ENCODE measurements around the gene TBC1D4.
"Not testable (repeated sequence)": the region's sequence is repeated elsewhere in the genome, so short reads cannot be mapped to it uniquely, and the experiment has no call there.

TBC1D4 gene

GRCh38 chr13:75447493-75447892, 34.5 kb downstream of the TBC1D4 start:
- no peak for DNase-seq

DNA sequence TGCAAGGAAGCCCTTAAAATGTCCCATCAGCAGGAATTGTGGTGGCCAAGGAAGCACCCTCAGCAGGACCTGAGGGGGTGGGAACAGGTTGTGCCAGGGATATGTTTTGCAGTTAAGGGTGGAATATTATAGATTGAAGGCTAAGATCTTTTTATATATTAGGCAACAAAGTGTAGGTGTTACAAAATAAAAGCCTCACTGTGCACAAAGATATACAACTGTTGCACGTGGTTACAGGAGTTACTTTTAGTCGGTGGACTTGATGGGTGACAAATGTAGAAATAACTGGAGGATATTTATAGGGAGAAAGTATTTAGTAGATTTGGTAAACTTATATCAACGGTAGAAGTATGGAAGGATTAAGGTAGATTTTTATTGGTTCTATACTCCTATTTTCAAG, 35.1 kb downstream of the TBC1D4 start:
- no peak for DNase-seq

- DNase-seq, result no peak
Measured at GRCh38 chr13:75445717-75446499, 36.1 kb downstream of the TBC1D4 start.

DNA sequence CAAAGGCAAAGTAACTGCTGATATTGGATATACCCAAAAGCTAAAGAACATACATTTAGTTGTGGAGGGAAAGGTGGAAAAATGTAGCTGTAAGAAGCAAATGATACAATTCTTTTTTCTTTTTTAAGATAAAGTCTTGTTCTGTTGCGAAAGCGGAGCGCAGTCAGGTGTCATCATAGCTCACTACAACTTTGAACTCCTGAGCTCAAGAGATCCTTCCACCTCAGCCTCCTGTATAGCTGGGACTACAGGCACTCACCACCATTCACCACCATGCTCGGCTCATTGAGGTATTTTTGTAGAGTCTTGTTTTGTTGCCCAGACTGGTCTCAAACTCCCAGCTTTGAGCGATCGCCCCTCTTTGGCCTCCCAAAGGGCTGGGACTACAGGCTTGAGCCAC, 38.0 kb downstream of the TBC1D4 start:
- no peak for DNase-seq

- DNase-seq, result no peak
Measured at GRCh38 chr13:75443356-75443958, 38.5 kb downstream of the TBC1D4 start.

- DNase-seq, result no peak
Measured at GRCh38 chr13:75442736-75443234, 39.2 kb downstream of the TBC1D4 start.

DNA sequence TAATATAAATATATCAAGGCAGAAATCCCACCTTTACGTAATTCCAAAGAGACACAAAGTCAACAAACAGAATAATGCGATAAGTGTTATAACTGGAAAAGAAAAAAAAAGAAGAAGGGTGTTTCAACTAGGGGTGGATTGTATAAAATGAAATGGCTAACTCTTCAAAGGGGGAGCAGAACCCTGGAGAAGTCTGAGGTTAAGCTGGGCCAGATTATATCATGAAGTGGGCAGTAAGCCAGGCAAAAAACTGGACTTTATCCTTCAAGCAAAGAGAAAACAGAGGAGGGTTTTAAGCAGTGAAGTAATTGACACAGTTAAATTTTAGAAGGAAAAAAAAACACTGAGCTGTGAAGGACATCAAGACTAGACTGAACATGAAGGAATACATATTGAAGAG, 41.9 kb downstream of the TBC1D4 start:
- no peak for DNase-seq

DNA sequence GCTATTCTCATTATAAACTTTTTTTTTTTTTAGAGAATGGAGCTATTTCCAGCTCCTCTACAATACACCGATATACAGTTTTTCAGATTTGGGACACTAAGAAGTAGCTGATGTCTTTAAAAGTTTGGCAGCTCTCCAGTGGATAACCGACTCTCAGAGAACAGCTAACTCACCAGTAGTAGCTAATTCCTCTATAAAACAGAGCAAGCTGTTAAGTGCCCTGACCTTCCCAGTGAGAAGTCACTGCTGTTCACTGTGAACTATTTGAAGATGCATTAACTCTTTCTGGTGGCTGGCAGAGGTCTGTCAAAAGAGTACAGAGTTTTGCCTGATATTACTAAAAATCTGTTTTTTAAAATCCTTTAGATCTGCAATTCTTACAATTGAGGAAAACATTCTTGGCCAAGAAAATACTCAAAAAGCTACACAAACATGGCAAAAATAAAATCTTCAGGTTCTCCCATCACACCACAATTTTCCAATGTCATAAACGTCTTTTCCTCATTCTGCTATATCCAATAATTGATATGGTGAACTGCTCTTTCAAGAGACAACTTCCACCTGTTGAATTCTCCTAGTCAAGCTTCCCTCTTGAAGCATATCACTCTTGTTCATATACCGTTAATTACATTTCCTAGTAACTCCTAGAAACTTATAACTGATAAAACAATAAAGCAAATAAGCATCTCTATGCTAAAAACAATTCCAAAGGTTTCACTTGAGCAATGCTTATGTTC, 44.2 kb downstream of the TBC1D4 start:
- DNase-seq, result no peak

- DNase-seq, result not testable (repeated sequence)
Measured at GRCh38 chr13:75434126-75434525, 47.8 kb downstream of the TBC1D4 start.

GRCh38 chr13:75432811-75433244, 49.1 kb downstream of the TBC1D4 start:
- DNase-seq, result no peak

- DNase-seq, result no peak
Measured at GRCh38 chr13:75432045-75432444, 49.9 kb downstream of the TBC1D4 start.

- no peak for DNase-seq
Measured at GRCh38 chr13:75430436-75431209, 51.3 kb downstream of the TBC1D4 start.

- no peak for DNase-seq
Measured at GRCh38 chr13:75426421-75426820, 55.5 kb downstream of the TBC1D4 start.

DNA sequence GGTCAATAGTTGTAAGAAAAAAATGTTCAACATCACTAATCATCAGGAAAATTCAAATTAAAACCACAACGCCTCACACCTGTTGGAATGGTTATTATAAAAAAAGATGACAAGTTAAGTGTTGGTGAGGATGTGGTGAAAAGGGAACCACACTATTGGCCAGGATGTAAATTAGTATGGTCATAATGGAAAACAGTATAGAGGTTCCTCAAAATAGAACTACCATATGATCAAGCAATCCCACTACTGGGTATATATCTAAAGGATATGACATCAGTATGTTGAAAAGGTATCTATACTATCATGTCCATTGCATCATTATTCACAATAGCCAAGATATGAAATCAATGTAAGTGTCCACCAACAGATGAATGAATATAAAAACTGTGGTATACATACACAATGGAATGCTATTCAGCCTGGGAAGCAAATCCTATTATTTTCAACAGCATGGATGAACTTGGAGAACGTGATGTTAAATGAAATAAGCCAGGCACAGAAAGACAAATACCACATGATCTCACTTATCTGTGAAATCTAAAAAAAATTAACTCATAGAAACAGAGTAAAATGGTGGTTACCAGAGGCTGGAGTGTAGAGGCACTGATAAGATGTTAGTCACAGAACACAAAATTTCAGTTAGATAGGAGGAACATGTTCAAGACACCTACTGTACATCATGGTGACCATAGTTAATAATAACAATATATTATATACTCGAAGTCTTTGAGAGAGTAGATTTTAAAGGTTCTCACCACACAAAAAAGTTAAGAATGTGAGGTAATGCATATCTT, 56.6 kb downstream of the TBC1D4 start:
- no peak for DNase-seq

- DNase-seq, result no peak
Measured at GRCh38 chr13:75423946-75424345, 58.0 kb downstream of the TBC1D4 start.

DNA sequence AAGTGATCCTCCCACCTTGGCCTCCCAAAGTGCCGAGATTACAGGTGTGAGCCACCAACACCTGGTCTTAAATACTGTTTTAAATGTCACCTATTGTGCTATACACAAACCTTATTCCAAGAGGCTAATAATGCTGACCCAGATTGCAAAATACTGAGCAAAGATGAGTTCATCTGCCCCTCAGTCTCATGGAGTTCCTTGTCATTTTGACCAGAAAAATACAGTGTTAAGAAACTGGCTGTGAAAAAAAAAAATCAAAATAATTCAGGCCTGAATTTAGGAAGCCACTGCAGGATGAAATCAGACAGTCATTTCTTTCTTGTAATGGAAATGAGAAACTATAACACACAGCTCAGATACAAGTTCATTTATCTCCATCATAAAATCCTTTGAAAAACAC, 59.9 kb downstream of the TBC1D4 start:
- no peak for DNase-seq

- no peak for DNase-seq
Measured at GRCh38 chr13:75421133-75421532, 60.8 kb downstream of the TBC1D4 start.

DNA sequence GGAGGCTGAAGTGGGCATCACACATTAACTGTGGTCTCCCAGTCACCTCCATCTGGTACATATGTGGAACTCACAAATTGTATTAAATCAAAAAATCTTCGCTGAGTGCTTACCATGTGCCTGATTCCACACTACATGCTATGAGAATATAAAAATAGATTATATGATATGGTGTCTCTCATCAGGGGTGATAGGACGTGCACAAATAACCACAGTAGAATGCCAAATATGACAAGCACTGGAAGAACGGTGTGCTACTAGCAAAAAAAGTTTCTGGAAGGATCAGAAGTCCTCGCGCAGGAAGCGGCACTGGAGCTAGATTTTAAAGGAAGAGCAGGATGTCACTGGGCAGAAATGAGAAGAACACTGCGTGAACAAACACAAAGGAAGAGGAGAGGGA, 62.3 kb downstream of the TBC1D4 start:
- no peak for DNase-seq

DNA sequence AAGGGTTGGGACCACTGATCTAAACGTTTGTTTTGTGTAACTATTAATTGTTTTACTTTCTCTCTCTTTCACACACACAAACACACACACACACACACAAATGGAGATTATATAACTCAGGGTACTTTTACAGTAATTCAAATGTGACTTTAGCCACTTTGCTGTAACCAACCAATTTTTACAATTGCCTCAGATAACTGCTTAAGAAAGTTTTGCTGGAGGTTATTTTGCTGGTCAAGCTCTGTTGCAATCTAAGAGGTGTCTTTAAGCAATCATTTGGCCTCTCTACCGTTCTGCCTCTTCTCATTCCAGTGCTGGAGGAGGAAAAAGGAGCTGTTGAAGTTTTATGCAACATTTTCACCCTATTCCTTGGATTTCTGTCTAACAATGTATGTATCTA, 63.0 kb downstream of the TBC1D4 start:
- no peak for DNase-seq

GRCh38 chr13:75418186-75418843, 63.7 kb downstream of the TBC1D4 start:
- no peak for DNase-seq

- DNase-seq, result no peak
Measured at GRCh38 chr13:75417656-75418055, 64.3 kb downstream of the TBC1D4 start.

GRCh38 chr13:75417012-75417384, 65.0 kb downstream of the TBC1D4 start:
- DNase-seq, result no peak

Data from NCI-H1092 (cell line).